ELR (cell line): ENCODE data around the gene NLK.
"Not testable (repeated sequence)": the region's sequence is repeated elsewhere in the genome, so short reads cannot be mapped to it uniquely, and the experiment has no call there.

Source experiments
- DNase-seq: peaks from one replicate; pipeline ENCODE4 v3.0.0-alpha.2; 2015; ENCODE audit warnings: low read depth

NLK gene

GRCh38 chr17:28232966-28233870 lies 190.7 kb downstream of the NLK start:
- DNase-seq, result peak; percentile 27

- DNase-seq, result not testable (repeated sequence)
These were observed 191.7 kb downstream of the NLK start for GRCh38 chr17:28233872-28234856.

- not testable (repeated sequence) for DNase-seq
These were observed 192.7 kb downstream of the NLK start for GRCh38 chr17:28235066-28235700.

- DNase-seq, result not testable (repeated sequence)
These were observed 193.7 kb downstream of the NLK start for GRCh38 chr17:28236033-28236653.

GRCh38 chr17:28238547-28239270 lies 196.2 kb downstream of the NLK start:
- not testable (repeated sequence) for DNase-seq

- no peak for DNase-seq
These were observed 196.8 kb downstream of the NLK start for GRCh38 chr17:28239271-28239624.

- no peak for DNase-seq
These were observed 198.3 kb downstream of the NLK start for GRCh38 chr17:28240688-28241340.

GRCh38 chr17:28242791-28243190 lies 200.3 kb downstream of the NLK start:
- DNase-seq, result no peak

GRCh38 chr17:28243268-28243667 lies 200.8 kb downstream of the NLK start:
- not testable (repeated sequence) for DNase-seq

GRCh38 chr17:28244446-28244845 lies 202.0 kb downstream of the NLK start:
- DNase-seq, result no peak
